ENCODE results near the gene FAM168A.

The FAM168A gene

GRCh38 chr11:73366265-73366610 lies 231.7 kb downstream of the FAM168A start:
- DNase-seq (ENCODE audit: low spot score), result peak; percentile 31

GRCh38 chr11:73365352-73366264 lies 232.3 kb downstream of the FAM168A start:
- no peak for DNase-seq (ENCODE audit: low spot score)

- DNase-seq (ENCODE audit: low spot score), result no peak
These were observed 234.8 kb downstream of the FAM168A start for GRCh38 chr11:73363147-73363546.

DNA sequence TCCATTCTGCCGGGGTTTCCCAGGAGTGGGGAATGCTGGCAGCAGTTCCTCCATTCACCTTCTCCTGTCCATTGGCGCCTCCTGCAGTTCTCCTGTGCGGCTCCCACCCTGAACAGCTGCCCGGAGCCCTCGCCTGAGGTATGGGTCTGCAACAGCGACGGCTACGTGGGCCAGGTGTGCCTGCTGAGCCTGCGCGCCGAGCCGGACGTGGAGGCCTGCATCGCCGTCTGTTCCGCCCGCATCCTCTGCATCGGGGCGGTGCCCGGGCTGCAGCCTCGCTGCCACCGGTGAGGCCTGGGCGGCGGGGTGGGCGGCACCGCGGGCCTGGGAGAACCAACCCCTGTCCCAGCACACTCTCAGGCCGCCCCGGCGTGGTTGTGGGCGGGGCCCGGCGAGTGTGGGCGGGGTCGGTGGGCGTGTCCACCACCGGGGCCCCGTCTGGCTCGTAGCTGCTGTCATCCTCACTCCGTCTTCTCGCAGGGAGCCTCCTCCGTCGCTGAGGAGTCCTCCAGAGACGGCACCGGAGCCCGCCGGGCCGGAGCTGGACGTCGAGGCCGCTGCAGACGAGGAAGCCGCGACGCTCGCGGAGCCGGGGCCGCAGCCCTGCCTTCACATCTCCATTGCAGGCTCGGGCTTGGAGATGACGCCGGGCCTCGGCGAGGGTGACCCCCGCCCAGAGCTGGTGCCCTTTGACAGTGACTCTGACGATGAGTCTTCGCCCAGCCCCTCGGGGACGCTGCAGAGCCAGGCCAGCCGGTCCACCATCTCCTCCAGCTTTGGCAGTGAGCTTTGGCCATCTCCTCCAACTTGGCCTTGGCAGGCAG lies 235.7 kb downstream of the FAM168A start:
- no peak for DNase-seq (ENCODE audit: low spot score)

DNA sequence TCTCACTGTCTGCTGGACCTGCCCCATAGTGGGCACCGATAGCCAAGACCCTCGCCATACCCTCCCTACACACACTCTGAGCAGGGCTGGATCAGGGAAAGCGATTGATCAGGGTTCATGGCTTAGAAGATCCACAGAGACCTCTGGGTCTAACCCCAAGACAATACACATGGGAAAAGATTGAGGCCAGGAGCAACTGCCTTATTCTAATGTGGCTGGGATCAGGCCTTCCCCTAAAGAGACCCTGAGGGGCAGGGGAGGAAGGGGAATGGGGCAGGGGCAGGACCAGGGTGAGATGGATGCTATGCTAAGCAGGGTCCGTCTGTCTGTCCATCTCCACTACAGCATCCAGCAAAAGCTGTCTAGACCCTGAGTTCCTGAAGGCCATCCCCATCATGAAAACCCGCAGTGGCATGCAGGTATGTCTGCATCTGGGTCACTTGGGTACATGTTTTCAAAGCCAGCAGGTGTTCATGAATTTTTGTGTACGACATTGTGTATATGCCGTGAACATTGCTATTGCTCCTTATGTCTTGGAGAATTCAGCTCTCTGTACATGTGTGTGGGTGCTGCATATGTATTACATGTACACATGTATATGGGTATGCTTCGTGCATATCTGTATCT lies 237.1 kb downstream of the FAM168A start:
- no peak for DNase-seq (ENCODE audit: low spot score)

GRCh38 chr11:73359930-73360742 lies 237.8 kb downstream of the FAM168A start:
- peak; percentile 27 for DNase-seq (ENCODE audit: low spot score)

DNA sequence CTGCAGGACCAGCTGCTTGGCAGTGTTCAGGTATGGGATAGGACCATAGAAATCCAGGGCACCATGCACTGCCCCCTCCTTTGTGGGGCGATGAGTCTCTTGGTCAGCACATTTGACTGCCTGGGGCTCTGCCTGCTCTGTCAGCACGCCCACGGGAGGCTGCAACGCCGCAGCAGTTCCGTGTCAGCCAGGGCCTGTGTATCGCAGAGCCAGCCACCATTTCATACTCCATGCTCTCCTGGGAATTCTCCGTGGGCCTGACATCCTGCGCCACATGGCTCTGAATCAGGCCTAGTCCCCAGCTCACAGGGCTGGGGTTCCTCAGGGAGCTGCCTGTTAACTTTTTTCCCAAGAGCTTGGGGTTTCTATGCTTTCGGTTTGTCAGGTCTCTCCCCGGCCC lies 238.6 kb downstream of the FAM168A start:
- no peak for DNase-seq (ENCODE audit: low spot score)

- no peak for DNase-seq (ENCODE audit: low spot score)
These were observed 239.8 kb downstream of the FAM168A start for GRCh38 chr11:73358071-73358470.

- no peak for DNase-seq (ENCODE audit: low spot score)
These were observed 240.7 kb downstream of the FAM168A start for GRCh38 chr11:73356979-73357860.

- DNase-seq (ENCODE audit: low spot score), result no peak
These were observed 242.8 kb downstream of the FAM168A start for GRCh38 chr11:73355109-73355508.

DNA sequence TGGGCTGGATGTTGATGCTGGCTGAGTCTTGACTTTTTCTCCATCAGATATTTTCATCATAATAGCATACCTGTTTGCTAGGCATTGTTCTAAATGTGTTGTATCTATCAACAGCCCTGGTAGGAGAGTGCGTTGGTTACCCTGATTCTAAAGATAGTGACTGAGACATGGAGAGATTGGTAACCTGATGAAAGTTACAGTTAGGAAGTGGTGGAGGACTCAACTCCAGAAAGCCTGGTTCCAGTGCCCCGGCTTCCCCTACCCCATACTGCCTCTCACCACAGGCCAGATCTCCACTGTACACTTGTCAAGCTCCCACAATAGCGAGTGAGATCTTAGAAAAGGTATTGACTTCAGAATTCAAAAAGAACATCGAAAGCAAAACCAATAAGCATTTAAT lies 244.5 kb downstream of the FAM168A start:
- DNase-seq (ENCODE audit: low spot score), result peak; percentile 46

GRCh38 chr11:73350908-73351636 lies 246.8 kb downstream of the FAM168A start:
- peak; percentile 55 for DNase-seq (ENCODE audit: low spot score)

Data from activated CD4-positive, alpha-beta T cell treated with anti-CD3 and anti-CD28 coated beads, Interleukin-2, Interleukin-4, amounts not matched to agents 100 ng/mL and 50 ng/mL, durations not matched to agents 16 hours and 8 hours (primary cell).